Fibroblast of lung (primary cell): Measurements from ENCODE around the gene TMEM239. TPM values are rescaled to one million over a fixed set of nuclear protein-coding genes. Genes with fewer than 3 reads are reported as not detected.

Experiments used
- DNase-seq, 2 donors: peaks; one replicate each; pipeline versions ENCODE4 v3.0.0 to v3.0.0-alpha.2; 2010; ENCODE audit warnings: low read depth in 2 of 2
- H2AFZ ChIP-seq: 2 replicates; pipeline ENCODE4 v1.5.1; 2012; ENCODE audit warnings: low read length, control low read depth, inconsistent platforms
- H3K27ac ChIP-seq: 2 replicates; pipeline ENCODE4 v1.5.1; 2011; ENCODE audit warnings: low read length, control low read depth; ENCODE audit not compliant: insufficient read depth
- H3K27me3 ChIP-seq: 2 replicates; pipeline ENCODE4 v1.5.1; 2011; ENCODE audit warnings: mild to moderate bottlenecking, low read length; ENCODE audit not compliant: control insufficient read depth, insufficient read depth
- H3K36me3 ChIP-seq: 2 replicates; pipeline ENCODE4 v1.5.1; 2011; ENCODE audit warnings: low read length; ENCODE audit not compliant: control insufficient read depth, insufficient read depth
- H3K4me1 ChIP-seq: 2 replicates; pipeline ENCODE4 v1.5.1; 2011; ENCODE audit warnings: low read length; ENCODE audit not compliant: control insufficient read depth, insufficient read depth; ENCODE audit errors: extremely low read depth
- H3K4me2 ChIP-seq: 2 replicates; pipeline ENCODE4 v1.5.1; 2011; ENCODE audit warnings: low read length, control low read depth; ENCODE audit not compliant: insufficient read depth; ENCODE audit errors: extremely low read depth
- H3K4me3 ChIP-seq, 4 experiments: fragments of 200-600 bp in 1 of 4; sonication (generic) in 1 of 4; replicated peaks in 1 of 4; 2 replicates each; pipeline ENCODE4 v1.5.1; 2011 to 2016; ENCODE audit warnings: low read length in 4 of 4, low read depth in 3 of 4, mild to moderate bottlenecking in 3 of 4, control low read depth in 2 of 4, inconsistent platforms in 1 of 4, mixed read lengths in 1 of 4; ENCODE audit not compliant: insufficient read depth in 1 of 4; ENCODE audit errors: control extremely low read depth in 1 of 4
- H3K79me2 ChIP-seq: 2 replicates; pipeline ENCODE4 v1.5.1; 2012; ENCODE audit warnings: mild to moderate bottlenecking, low read length, inconsistent platforms; ENCODE audit not compliant: control insufficient read depth, insufficient read depth
- H3K9ac ChIP-seq: 2 replicates; pipeline ENCODE4 v1.5.1; 2011; ENCODE audit warnings: mild to moderate bottlenecking, low read length, control low read depth; ENCODE audit not compliant: insufficient read depth
- H3K9me3 ChIP-seq: 2 replicates; pipeline ENCODE4 v1.5.1; 2012; ENCODE audit warnings: low read depth, low read length; ENCODE audit not compliant: control insufficient read depth, insufficient read depth
- H4K20me1 ChIP-seq: 2 replicates; pipeline ENCODE4 v1.5.1; 2011; ENCODE audit warnings: low read length; ENCODE audit not compliant: control insufficient read depth, insufficient read depth; ENCODE audit errors: extremely low read depth
- EZH2 ChIP-seq: IDR thresholded peaks from 2 replicates; pipeline ENCODE4 v1.5.1; 2012; ENCODE audit warnings: low read length, control low read depth, mild to moderate bottlenecking; ENCODE audit errors: missing control alignments
- polyA plus RNA-seq, 2 donors: library from polyadenylated mRNA; depleted of rRNA in 1 of 2; stranded (reverse) in 1 of 2; unstranded in 1 of 2; fragments of >200 nt; gene quantifications; 2 replicates each; pipeline ENCODE4 v1.2.1, GENCODE V29; 2011 to 2012; ENCODE audit warnings: missing spikeins in 1 of 2
- total RNA-seq: library from RNA; depleted of rRNA; stranded (reverse); fragments of >200 nt; gene quantifications from 2 replicates; pipeline ENCODE4 v1.2.1, GENCODE V29; 2014
- TF ChIP-seq, protein P1 (sequence below), 2 donors: IDR thresholded peaks in 1 of 2; conservative IDR thresholded peaks in 1 of 2; 1 replicate in 1 of 2; 2 replicates in 1 of 2; pipeline ENCODE4 v1.5.1; 2011 to 2012; ENCODE audit warnings: low read length in 2 of 2, control low read depth in 1 of 2, inconsistent platforms in 1 of 2, low read depth in 1 of 2, mild to moderate bottlenecking in 1 of 2

TMEM239 gene
- total and polyA plus RNA-seq, 2 donors (not counting 1 experiment from before 2014, with no cell fraction given) = 0.03 TPM; not detected in 1

DNA sequence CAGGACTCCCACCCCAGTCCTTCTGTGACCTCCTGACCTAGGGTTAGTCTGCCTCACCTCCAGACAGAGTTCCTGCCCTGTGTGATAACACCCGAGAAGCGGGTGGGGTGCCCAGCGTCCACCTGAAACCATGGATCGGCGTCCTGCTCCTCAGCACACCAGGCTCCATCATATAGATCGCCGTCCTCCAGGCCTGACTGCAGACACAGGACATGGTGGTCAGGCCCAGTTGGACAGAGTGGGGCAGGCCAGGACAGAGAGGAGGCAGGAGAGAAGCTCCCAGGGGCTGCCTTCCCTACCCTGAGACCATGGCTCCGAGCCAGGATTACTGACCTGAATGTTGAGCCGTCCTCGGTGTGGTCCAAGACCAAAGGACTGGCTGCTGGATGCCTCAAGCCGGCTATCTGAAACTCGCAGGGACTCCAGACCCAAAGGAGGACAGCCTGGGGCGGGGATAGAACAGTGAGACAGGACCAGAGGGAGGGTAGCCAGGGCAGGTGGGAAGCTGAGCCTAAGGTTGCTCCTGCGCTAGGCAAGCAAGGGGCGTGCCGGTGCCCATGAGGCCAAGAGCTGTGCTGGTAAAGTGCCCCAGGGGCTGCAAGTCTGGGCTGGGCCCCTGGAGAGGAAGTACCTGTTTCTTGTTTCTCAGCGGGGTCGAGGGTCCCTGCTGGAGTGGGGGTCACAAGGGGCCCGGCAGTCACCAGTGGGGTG is 17.9 kb upstream of the TMEM239 start:
- H3K36me3 ChIP-seq = no peaks in the 10 kb centered on the region
- no peaks in the 10 kb centered on the region for H3K9me3 ChIP-seq
- H3K4me2 ChIP-seq = no peak overlapping the region
- H3K4me1 ChIP-seq = peaks cover 2% of the 10 kb centered on the region
- H3K79me2 ChIP-seq = no peaks in the 10 kb centered on the region
- H3K4me3 ChIP-seq = no peak overlapping the region
- no peak overlapping the region for H2AFZ ChIP-seq
- no peak for TF ChIP-seq EZH2
- TF ChIP-seq, protein P1, sequence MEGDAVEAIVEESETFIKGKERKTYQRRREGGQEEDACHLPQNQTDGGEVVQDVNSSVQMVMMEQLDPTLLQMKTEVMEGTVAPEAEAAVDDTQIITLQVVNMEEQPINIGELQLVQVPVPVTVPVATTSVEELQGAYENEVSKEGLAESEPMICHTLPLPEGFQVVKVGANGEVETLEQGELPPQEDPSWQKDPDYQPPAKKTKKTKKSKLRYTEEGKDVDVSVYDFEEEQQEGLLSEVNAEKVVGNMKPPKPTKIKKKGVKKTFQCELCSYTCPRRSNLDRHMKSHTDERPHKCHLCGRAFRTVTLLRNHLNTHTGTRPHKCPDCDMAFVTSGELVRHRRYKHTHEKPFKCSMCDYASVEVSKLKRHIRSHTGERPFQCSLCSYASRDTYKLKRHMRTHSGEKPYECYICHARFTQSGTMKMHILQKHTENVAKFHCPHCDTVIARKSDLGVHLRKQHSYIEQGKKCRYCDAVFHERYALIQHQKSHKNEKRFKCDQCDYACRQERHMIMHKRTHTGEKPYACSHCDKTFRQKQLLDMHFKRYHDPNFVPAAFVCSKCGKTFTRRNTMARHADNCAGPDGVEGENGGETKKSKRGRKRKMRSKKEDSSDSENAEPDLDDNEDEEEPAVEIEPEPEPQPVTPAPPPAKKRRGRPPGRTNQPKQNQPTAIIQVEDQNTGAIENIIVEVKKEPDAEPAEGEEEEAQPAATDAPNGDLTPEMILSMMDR (conservative IDR thresholded peaks at IDR 0.05 in 1 of 2, IDR thresholded peaks at IDR 0.05 in 1 of 2; ENCODE audit: low read depth in 1 of 2, low read length in 2 of 2) = no peak
- H3K9ac ChIP-seq = no peak overlapping the region
- no peaks in the 10 kb centered on the region for H4K20me1 ChIP-seq
- no peak overlapping the region for H3K27ac ChIP-seq
- peaks cover 44% of the 10 kb centered on the region for H3K27me3 ChIP-seq
- no peak for DNase-seq

DNA sequence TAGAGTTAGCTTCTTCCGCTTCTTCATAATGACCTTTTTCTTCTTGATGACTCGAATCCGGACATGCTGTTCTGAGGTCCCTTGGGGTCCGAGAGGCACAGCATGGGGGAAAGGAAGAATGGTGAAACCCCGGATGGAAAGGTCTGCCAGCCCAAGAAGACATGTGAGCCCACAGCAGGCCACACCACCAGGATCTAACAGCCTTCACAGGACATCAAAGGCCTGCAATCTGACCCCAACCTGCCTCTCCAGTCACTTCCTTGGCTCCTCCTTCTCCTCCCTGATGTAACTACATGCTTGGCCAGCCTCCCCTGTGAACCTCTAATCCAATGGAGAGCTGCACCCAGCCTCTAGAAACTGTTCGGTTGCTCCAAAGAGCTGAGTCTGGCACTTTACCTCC is 17.4 kb upstream of the TMEM239 start:
- H2AFZ ChIP-seq = no peak overlapping the region
- no peak overlapping the region for H3K9ac ChIP-seq
- H3K79me2 ChIP-seq = no peaks in the 10 kb centered on the region
- H3K4me2 ChIP-seq = no peak overlapping the region
- no peak for TF ChIP-seq EZH2
- TF ChIP-seq, protein P1 (conservative IDR thresholded peaks at IDR 0.05 in 1 of 2, IDR thresholded peaks at IDR 0.05 in 1 of 2; ENCODE audit: low read depth in 1 of 2, low read length in 2 of 2) = no peak
- H3K4me1 ChIP-seq = peaks cover 2% of the 10 kb centered on the region
- H3K27me3 ChIP-seq = peaks cover 43% of the 10 kb centered on the region
- no peak for DNase-seq
- H3K9me3 ChIP-seq = no peaks in the 10 kb centered on the region
- no peak overlapping the region for H3K27ac ChIP-seq
- H3K4me3 ChIP-seq = no peak overlapping the region
- no peaks in the 10 kb centered on the region for H4K20me1 ChIP-seq
- no peaks in the 10 kb centered on the region for H3K36me3 ChIP-seq

- Histone ChIP-seq H3K9ac (no peak overlapping the region), H3K4me3 (peak overlapping the region in 2 of 4 experiments; percentile 49), H3K4me1 (peaks cover 2% of the 10 kb centered on the region), H3K27ac (no peak overlapping the region), H3K4me2 (no peak overlapping the region), H3K79me2 (no peaks in the 10 kb centered on the region), H4K20me1 (no peaks in the 10 kb centered on the region), H3K9me3 (no peaks in the 10 kb centered on the region), H3K36me3 (no peaks in the 10 kb centered on the region), H2AFZ (no peak overlapping the region), H3K27me3 (peaks cover 44% of the 10 kb centered on the region)
- no peak for DNase-seq
- TF ChIP-seq, protein P1 (conservative IDR thresholded peaks at IDR 0.05 in 1 of 2, IDR thresholded peaks at IDR 0.05 in 1 of 2; ENCODE audit: low read depth in 1 of 2, low read length in 2 of 2) = no peak
- TF ChIP-seq EZH2 = no peak
These were observed 16.9 kb upstream of the TMEM239 start for GRCh38 chr20:2799271-2799670.
